Erythroblast (primary cell): Measurements from ENCODE around the gene AQP1.

Experiments
- DNase-seq, 2 experiments: peaks; one replicate each; lab custom pipeline; 2025; lab: John Stamatoyannopoulos, UW
- GATA1 ChIP-seq: IDR thresholded peaks from 2 replicates; pipeline ENCODE4 v1.6.1; 2011; ENCODE audit warnings: low read depth, mild to moderate bottlenecking, control low read depth, low read length, moderate library complexity
- POLR2A ChIP-seq: IDR thresholded peaks from 2 replicates; pipeline ENCODE4 v1.6.1; 2011; ENCODE audit warnings: mild to moderate bottlenecking, low read length

The AQP1 gene

DNA sequence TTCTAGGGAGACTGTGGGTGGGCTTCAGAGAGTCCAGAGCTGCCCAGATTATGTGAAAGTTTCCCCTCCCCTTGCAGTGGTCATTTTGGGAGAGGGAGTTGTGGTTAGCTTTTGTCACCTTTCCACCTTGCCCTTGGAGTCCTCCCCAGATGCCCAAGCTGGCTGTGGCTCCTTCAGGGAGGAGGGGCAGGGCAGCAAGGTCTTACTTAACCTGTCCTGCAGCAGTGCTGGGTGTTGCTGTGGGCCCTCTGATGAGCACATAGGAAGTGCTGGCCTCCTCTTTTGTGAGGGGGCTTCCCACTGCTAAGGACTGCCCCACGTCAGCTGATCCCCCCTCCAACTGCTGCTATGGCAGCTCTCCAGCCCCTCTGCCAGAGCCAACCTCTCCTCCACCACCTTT, 17.6 kb upstream of the AQP1 start:
- DNase-seq: no peak
- TF ChIP-seq POLR2A (no peak), GATA1 (no peak)

DNA sequence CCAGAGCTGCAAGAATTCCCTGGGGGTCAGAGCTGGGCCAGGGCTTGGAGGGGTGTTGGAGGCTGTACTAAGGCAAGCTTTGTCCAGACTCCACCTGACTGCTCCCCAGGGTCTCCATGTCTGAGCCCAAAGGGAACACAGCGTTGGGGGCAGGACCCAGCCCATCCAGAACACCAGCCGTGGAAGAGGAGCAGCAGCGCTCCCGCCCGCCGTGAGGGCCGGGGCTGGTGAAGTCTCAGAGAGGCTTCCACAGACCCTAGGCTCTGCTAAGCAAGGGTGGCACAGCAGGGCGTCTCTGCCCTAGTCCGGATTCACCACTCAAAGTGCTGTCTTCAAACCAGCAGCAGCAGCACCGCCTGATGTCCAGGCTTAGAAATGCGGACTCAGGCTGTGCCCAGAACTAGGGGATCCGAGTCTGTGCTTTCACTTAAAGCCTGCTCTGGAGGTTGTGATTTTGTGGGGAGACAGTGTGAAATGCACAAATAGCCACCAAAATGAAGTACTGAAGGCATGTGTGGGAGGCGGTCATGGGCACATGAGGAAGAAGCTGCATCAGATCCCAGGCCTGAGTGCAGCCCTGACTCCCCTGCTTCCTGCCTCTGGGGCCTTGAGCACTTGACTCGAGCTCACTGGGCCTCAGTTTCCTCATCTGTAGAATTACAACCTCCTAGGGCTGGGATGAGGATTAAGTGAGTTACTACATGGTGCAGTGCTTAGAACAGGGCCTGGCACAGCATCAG, 16.6 kb upstream of the AQP1 start:
- TF ChIP-seq POLR2A: no peak
- TF ChIP-seq GATA1: no peak
- peak; percentile 20 to 25 for DNase-seq

GRCh38 chr7:30896036-30896435, 15.6 kb upstream of the AQP1 start:
- DNase-seq: no peak
- TF ChIP-seq POLR2A (no peak), GATA1 (no peak)

DNA sequence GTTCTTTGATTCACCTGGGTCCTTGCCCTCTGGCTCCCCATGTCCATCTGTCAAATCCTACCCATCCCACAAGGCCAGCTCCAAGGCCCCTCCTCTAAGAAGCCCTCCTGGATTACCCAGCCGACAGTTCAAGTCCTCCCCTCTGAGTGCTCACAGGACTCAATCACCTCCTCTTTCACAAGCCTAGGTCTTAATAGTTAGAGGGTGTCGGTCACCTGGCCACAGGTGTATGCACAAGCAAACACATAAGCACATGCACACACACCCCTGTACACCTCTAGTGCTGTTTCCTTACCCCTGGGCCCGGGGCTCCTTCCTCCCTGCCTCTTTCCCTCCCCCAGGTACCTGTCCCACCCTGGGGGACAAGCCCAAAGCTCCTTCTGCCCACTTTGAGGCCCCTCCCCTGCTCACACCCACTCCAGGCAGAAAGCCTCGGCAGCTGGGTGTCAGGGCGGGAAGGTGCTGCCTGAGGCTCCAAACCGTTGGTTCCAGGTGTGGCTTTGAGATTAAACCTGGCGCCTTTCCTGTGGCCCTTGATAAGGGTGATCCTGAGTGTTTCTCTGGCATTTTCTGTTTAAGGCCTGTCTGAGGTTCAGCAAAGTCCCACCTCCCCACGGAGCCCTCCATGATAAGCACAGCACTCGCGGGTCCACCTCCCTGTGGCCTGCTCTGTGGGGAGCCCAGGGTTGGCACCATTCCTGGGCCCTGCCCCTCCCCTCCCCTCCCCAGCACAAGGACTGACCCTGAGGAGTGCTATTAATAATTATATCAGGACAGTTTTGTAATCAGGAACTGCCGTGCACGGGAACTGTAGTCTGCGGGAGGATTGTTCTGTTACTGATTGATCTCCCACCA, 14.6 kb upstream of the AQP1 start:
- TF ChIP-seq GATA1 (no peak), POLR2A (no peak)
- DNase-seq: peak; percentile 85 to 90

DNA sequence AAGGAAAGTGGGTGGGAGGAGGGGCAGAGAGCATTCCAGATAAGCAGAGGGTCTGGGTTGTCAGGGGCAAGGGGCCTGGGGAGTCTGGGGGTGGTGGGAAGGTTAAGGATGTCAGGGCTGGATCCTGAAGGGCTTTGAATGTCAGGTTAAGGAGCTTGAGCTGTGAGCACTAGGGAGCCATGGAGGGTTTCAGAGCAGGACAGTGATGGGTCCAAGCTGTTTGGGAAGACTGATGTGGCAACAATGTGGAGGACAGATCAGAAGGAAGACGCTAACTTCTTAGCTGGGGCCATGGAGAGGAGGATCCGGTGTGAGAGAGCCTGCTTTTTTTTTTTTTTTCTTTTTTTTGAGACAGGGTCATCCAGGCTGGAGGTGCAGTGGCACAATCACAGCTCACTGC, 13.9 kb upstream of the AQP1 start:
- DNase-seq: no peak
- no peak for TF ChIP-seq GATA1
- TF ChIP-seq POLR2A: no peak

GRCh38 chr7:30898411-30898810, 13.2 kb upstream of the AQP1 start:
- DNase-seq: no peak
- TF ChIP-seq GATA1 (no peak), POLR2A (no peak)

- DNase-seq: no peak
- TF ChIP-seq GATA1: no peak
- no peak for TF ChIP-seq POLR2A
Measured at GRCh38 chr7:30899066-30899465, 12.6 kb upstream of the AQP1 start.

DNA sequence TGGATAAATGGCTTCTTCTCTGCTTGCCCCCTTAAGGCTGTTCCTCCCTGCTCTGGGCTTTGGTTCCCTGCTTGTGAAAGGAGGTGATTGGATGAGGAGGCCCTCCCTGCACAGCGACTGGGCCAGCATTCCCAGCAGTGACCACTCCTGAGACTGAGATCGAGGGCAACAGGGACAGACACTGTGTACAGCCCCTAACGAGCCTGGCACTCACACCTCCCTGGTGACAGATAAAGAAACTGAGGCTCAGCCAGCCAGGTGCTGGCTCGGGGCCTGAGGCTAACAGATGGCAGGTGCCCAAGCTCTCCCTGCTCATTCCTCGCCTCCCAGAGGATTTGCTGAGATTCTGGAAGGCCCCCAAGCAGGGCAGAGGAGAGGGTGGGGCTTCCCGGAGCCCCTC, 12.0 kb upstream of the AQP1 start:
- no peak for DNase-seq
- TF ChIP-seq POLR2A (no peak), GATA1 (no peak)

GRCh38 chr7:30900053-30900452, 11.6 kb upstream of the AQP1 start:
- TF ChIP-seq POLR2A: no peak
- no peak for TF ChIP-seq GATA1
- no peak for DNase-seq

DNA sequence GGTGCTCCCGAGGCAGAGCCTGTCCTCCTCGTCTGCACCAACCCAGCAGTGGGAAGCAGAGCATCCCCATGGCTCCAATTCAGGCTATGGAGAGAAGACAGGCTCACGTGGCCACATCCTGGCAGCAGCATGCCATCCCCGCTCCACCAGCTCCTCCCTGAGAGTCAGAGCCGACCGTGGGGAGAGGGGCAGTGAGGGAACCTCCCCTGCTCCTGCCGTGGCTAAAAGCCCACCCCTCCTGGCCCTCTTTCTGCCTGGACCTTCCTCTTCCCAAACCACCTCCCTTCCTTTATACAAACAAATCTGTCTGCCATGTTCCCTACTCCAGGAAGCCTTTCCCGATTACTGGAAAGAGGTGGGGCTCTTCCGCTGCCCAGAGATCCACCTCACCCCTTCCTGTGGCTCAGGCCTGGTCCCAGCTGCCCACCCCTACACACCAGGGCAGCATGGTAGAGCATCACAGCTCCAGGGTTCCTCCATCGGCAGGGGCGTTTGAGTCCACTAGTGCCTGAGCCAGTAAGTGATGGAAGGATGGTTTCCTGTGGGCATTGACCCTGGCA, 10.8 kb upstream of the AQP1 start:
- TF ChIP-seq POLR2A (no peak), GATA1 (no peak)
- DNase-seq: no peak

DNA sequence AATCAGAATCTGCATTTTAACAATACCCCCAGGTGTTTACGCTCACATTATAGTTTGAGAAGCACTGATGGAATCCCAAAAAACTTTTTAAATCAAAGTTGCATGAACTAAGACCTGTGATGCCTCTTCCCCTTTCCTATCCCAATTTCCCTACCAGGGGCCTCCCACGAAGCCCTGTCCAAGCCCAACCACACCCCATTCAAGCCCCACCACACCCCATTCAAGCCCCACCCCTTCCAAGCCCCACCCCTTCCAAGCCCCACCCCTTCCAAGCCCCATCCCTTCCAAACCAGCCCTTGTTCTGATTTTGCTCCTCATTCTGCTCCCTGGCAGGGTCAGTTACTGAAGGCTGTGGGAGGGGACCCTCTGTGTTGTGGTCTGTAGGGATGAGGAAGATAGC, 9.8 kb upstream of the AQP1 start:
- DNase-seq: no peak
- TF ChIP-seq GATA1: no peak
- TF ChIP-seq POLR2A: no peak

DNA sequence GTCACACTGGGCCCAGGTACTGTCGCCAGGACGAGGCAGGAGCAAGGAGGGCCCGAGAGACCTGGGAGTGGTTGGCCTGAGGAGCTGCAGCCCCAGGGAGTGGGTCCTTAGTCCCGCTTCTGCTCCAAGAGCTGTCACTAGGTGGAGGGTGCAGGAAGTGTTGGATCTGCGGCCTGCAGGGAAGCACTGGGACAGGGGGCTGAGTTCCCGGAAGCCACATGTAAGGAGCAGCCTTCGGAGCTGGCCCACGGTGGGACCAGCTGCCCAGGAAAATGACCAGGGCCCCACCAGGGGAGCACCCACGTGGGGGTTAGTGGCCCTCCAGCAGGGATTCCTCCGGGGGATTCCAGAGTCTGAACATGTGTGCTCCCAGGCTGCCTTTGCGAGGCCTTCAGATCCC, 9.2 kb upstream of the AQP1 start:
- no peak for TF ChIP-seq GATA1
- no peak for TF ChIP-seq POLR2A
- no peak for DNase-seq

DNA sequence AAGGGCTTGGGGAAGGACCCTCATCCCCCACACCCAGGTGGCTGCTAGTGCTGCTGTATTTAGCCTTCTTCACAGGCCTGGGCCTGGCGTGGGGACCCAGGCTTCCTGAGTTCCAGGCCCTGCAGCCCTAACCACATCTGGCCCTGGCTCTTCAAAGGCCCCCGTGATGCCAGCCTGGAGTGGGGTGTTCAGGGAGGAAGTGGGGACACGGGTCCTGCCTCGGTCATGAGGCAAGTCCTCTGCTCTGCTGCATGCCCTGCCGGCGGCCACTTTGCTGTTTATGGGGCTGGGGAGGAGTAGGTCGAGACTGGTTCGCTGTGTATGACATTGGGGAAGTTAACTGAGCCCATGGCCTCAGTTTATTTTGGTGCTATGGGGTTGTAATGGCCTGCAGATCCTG, 8.5 kb upstream of the AQP1 start:
- TF ChIP-seq POLR2A (no peak), GATA1 (no peak)
- DNase-seq: no peak

DNA sequence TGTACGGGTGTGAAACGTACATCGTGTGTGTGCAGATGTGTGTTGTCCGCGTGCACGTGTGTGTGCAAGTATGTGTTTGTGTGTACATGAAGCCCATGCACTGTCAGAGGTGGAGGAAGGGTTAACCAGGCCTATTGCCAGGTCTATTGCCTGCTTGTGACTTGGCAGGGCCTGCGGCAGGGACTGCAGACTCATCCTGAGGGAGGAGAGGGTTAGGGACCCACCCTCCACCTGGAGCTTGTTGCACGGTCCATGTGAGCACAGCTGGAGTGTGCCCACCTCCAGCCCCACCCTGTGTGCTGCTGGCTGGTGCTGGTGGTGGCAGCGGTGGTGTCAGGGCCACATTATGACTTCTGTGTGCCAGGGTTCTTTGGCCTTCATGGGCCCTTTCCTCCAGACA, 7.1 kb upstream of the AQP1 start:
- peak; percentile 11 to 26 for DNase-seq
- TF ChIP-seq POLR2A (no peak), GATA1 (no peak)
